NCI-H774 (cell line): Measurements from ENCODE around the gene DPH1.
A peak's percentile ranks its signal among the peaks of the same experiment; 100 is the strongest.

ENCODE experiments used
- DNase-seq: peaks from one replicate; lab custom pipeline; 2025; lab: John Stamatoyannopoulos, UW

Gene DPH1

GRCh38 chr17:2050300-2051060 is 20.5 kb downstream of the DPH1 start:
- DNase-seq: peak; percentile 56

GRCh38 chr17:2051061-2051932 is 21.3 kb downstream of the DPH1 start:
- DNase-seq: peak; percentile 12

- DNase-seq: no peak
Measured at GRCh38 chr17:2051933-2052559, 22.1 kb downstream of the DPH1 start.

GRCh38 chr17:2053380-2054261 is 23.7 kb downstream of the DPH1 start:
- peak; percentile 14 for DNase-seq

GRCh38 chr17:2054262-2054511 is 24.2 kb downstream of the DPH1 start:
- DNase-seq: no peak

- DNase-seq: peak; percentile 15
Measured at GRCh38 chr17:2054512-2055291, 24.7 kb downstream of the DPH1 start, which contains the start of gene HIC1. HIC1 (plus strand) TSS chr17:2055103; CDS start chr17:2056691, 1,588 bp downstream.

- no peak for DNase-seq
Measured at GRCh38 chr17:2055292-2056205, 25.6 kb downstream of the DPH1 start.

- no peak for DNase-seq
Measured at GRCh38 chr17:2056206-2057174, 26.5 kb downstream of the DPH1 start.

GRCh38 chr17:2057175-2057759 is 27.3 kb downstream of the DPH1 start:
- no peak for DNase-seq

- no peak for DNase-seq
Measured at GRCh38 chr17:2057760-2058585, 28.0 kb downstream of the DPH1 start.

- no peak for DNase-seq
Measured at GRCh38 chr17:2058586-2059546, 28.9 kb downstream of the DPH1 start.

- DNase-seq: no peak
Measured at GRCh38 chr17:2059547-2060384, 29.8 kb downstream of the DPH1 start.

- DNase-seq: no peak
Measured at GRCh38 chr17:2060385-2060658, 30.4 kb downstream of the DPH1 start.

GRCh38 chr17:2060681-2061440 is 30.9 kb downstream of the DPH1 start:
- DNase-seq: no peak

- DNase-seq: no peak
Measured at GRCh38 chr17:2061441-2061958, 31.5 kb downstream of the DPH1 start.
